ENCODE measurements around the gene ZNF138. TPM values are rescaled to one million over a fixed set of nuclear protein-coding genes. Genes with fewer than 3 reads are reported as not detected.

The ZNF138 gene
- total and polyA plus RNA-seq, 8 donors = 1.8 to 35.6 (median 7.4) TPM

- no peaks in the 10 kb centered on the region for H3K36me3 ChIP-seq
- no peak overlapping the region for H3K27ac ChIP-seq
- H3K4me3 ChIP-seq = no peak overlapping the region
- peaks cover 3 to 43% (median 21%) of the 10 kb centered on the region in 4 donors for H3K9me3 ChIP-seq
- no peak for DNase-seq
- intact Hi-C loops (cut with DNase I; ENCODE audit: low total_unique reads) = no loop called here
- peaks cover 0 to 27% (median 15%) of the 10 kb centered on the region in 3 donors for H3K27me3 ChIP-seq
- WGBS, 5 donors = 61 to 87% (median 85%) methylated on average over 5 of the region's 5 CpGs
- TF ChIP-seq POLR2A (IDR thresholded peaks at IDR 0.05) (no peak), EP300 (IDR thresholded peaks at IDR 0.05) (no peak), POLR2AphosphoS5 (IDR thresholded peaks at IDR 0.05) (no peak), CTCF (IDR thresholded peaks at IDR 0.05) (no peak)
- H3K4me1 ChIP-seq = peaks cover 0 to 27% (median 6%) of the 10 kb centered on the region in 4 donors
Measured at GRCh38 chr7:64878684-64879083, 84.5 kb downstream of the ZNF138 start.

- Histone ChIP-seq H3K27ac (no peak overlapping the region), H3K27me3 (peaks cover 0 to 32% (median 15%) of the 10 kb centered on the region in 3 donors), H3K4me1 (peaks cover 0 to 27% (median 6%) of the 10 kb centered on the region in 4 donors), H3K36me3 (no peaks in the 10 kb centered on the region), H3K4me3 (no peak overlapping the region), H3K9me3 (peaks cover 3 to 43% (median 21%) of the 10 kb centered on the region in 4 donors)
- no peak for TF ChIP-seq CTCF (IDR thresholded peaks at IDR 0.05)
- TF ChIP-seq POLR2AphosphoS5 (IDR thresholded peaks at IDR 0.05) = no peak
- TF ChIP-seq POLR2A (IDR thresholded peaks at IDR 0.05) = no peak
- TF ChIP-seq EP300 (IDR thresholded peaks at IDR 0.05) = no peak
- WGBS, 5 donors = 70 to 76% (median 73%) methylated on average over 9 of the region's 9 CpGs
- intact Hi-C loops (cut with DNase I; ENCODE audit: low total_unique reads) = no loop called here
- DNase-seq = peak in 1 of 2 donors; percentile 15
Measured at GRCh38 chr7:64879086-64879730, 85.0 kb downstream of the ZNF138 start.

- Histone ChIP-seq H3K4me1 (peaks cover 0 to 27% (median 6%) of the 10 kb centered on the region in 4 donors), H3K27me3 (peaks cover 0 to 36% (median 15%) of the 10 kb centered on the region in 3 donors), H3K36me3 (no peaks in the 10 kb centered on the region), H3K27ac (no peak overlapping the region), H3K4me3 (no peak overlapping the region), H3K9me3 (peaks cover 3 to 42% (median 21%) of the 10 kb centered on the region in 4 donors)
- DNase-seq = peak in 1 of 2 donors; percentile 18
- intact Hi-C loops (cut with DNase I; ENCODE audit: low total_unique reads) = no loop called here
- no peak for TF ChIP-seq POLR2AphosphoS5 (IDR thresholded peaks at IDR 0.05)
- no peak for TF ChIP-seq POLR2A (IDR thresholded peaks at IDR 0.05)
- TF ChIP-seq CTCF (IDR thresholded peaks at IDR 0.05) = no peak
- no peak for TF ChIP-seq EP300 (IDR thresholded peaks at IDR 0.05)
- 93 to 96% (median 94%) methylated on average over 17 of the region's 17 CpGs for WGBS, 5 donors
Measured at GRCh38 chr7:64879800-64880199, 85.6 kb downstream of the ZNF138 start.

GRCh38 chr7:64880322-64881297 lies 86.4 kb downstream of the ZNF138 start:
- 93 to 97% (median 96%) methylated on average over 38 of the region's 38 CpGs for WGBS, 5 donors
- H3K4me3 ChIP-seq = no peak overlapping the region
- H3K27ac ChIP-seq = no peak overlapping the region
- H3K36me3 ChIP-seq = no peaks in the 10 kb centered on the region
- peaks cover 0 to 39% (median 15%) of the 10 kb centered on the region in 3 donors for H3K27me3 ChIP-seq
- H3K9me3 ChIP-seq = peaks cover 0 to 40% (median 20%) of the 10 kb centered on the region in 4 donors
- intact Hi-C loops (cut with DNase I; ENCODE audit: low total_unique reads) = no loop called here
- TF ChIP-seq CTCF (IDR thresholded peaks at IDR 0.05) = no peak
- TF ChIP-seq EP300 (IDR thresholded peaks at IDR 0.05) = no peak
- TF ChIP-seq POLR2A (IDR thresholded peaks at IDR 0.05) = no peak
- no peak for TF ChIP-seq POLR2AphosphoS5 (IDR thresholded peaks at IDR 0.05)
- peaks cover 0 to 27% (median 6%) of the 10 kb centered on the region in 4 donors for H3K4me1 ChIP-seq
- DNase-seq = peak in 1 of 2 donors; percentile 13
